MV-4-11 (cell line): ENCODE results near the gene AATK.

Experiments used
- DNase-seq: peaks from one replicate; lab custom pipeline; 2025; lab: John Stamatoyannopoulos, UW

The AATK gene

GRCh38 chr17:81196505-81197408, 30.7 kb upstream of the AATK start:
- DNase-seq = no peak

DNA sequence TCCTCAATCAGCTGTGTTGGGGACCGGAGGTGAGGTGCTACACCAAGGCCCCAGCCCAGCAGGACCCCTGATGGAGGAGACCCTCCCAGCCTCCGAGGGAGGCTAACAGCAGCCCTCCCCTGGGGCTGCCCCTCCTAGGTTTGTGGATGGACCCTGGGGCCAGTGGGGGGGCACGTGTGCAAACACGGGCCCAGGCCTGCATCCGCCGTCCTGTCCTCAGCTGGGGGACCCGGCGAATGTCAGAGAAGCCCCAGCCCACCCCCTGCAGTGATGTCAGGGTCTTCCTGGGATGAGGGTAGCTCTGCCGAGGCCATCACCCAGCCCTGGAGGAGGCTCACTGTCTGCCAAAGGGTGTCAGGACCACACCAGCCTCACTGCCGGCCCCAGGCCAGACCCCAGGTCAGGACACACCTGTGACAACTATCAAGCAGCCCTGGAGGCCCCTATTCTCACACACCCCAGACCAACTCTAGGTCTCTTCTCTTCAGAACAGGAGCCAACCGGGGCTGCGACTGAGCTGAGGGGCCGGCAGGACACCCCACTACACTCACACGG, 30.0 kb upstream of the AATK start:
- no peak for DNase-seq

GRCh38 chr17:81194941-81195901, 29.2 kb upstream of the AATK start:
- no peak for DNase-seq

DNA sequence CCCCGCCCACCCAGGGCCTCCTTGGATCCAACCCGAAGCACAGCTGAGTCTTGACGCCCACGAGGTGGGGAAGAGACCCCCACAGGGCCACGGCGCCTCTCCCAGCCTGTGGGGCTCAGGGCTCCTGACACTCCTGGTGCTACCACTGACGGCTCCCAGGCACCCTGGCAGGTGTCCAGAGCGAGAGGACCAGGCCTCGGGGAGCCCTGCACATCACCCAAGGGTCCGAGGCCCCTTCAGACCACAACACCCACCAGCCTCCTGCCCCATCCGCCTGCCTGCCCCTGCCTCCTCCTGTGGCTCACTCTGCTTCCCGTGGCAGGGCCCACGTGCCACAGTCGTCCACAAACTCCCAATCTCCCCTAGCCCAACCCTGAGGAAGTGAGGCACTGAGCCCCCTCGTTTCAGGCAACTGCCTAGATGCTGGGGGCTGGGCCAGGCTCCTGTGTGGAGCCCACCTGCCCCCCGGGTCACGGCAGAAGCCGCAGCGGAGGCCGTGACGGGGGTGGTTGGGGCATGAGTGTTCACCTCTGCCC, 28.3 kb upstream of the AATK start:
- DNase-seq = no peak

DNA sequence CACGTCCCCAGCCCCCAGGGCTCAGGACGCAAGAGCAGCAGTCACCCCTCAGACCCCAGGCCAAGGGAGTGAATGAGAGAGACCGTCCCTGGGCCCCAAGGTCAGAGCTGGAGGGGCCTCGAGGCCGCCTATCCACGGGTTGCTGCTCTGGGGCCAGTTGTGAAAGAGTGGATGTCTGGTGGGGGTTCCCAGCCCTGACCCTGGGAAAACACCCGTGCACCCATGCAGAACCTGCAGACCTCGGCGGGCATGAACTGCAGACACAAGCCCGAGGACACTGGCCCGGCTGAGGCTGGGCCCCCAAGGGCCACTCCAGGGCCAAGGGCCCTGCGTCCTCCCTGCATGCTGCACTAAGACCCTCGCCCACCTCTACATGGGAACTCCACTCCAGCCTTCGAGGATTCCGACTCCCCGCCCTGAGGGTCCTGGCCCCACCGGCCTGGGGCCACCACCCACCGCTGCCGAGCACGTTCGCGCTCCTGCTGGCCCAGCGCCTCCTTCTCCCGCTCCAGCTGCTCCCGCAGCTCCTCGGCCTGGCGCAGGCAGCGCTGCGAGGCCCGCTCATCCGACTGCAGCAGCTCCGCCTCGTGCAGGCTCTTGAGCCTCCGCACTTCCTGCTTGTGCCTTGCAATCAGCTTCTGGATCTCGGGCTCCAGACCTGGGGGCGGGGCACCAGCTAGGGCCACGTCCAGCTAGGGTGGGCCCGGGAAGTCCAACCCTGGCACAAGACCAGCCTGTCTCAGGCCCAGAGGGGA, 27.6 kb upstream of the AATK start:
- DNase-seq = no peak

DNA sequence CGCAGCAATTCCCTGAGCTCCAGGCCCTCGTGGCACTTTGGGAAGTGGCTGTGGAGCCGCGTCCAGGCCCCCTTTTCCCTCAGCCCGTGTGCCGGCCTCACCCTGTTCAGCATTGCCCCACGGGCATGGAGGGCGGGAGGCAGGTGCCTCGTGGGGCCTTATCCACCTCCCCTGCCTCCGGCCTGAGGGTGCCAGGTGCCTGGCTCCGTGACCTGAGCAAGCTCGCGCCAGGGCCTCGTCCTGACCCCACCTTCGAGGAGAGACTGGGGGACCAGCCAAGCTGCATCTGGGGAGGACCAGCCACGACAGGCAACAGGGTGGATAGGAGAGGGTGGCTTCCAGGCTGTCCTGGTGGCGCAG, 27.0 kb upstream of the AATK start:
- no peak for DNase-seq

DNA sequence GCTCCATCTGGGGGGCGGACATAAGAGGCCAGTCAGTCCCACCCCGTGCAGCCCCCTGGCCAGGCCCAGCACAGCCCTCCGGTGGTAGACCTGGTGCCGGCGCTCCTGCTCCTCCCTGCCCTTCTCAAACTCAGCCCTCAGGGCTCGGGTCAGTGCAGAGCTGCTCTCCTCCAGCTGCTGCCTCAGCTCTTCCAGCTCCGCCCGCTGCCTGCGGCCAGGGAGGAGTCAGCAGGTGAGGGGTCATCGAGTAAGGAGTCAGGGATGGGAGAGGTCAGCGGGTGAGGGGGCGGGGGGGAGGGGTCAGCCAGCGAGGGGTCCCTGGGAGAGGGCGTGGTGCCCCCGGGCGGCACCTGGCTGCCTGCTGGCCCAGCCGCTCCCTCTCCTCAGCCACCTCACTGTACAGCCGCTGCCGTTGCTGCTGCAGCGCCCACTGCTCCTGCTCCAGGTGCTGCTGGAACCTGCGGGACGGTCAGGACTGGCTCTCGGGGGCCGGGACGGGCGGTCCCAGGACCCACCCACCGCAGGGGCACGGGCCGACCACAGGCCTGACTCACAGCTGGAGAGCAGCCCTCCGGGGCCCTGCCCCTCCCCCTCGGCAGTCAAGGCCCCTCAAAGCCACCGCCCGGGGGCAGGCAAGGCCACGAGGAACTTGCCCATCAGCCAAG, 26.5 kb upstream of the AATK start:
- no peak for DNase-seq

GRCh38 chr17:81191646-81192045, 25.6 kb upstream of the AATK start:
- DNase-seq = no peak

DNA sequence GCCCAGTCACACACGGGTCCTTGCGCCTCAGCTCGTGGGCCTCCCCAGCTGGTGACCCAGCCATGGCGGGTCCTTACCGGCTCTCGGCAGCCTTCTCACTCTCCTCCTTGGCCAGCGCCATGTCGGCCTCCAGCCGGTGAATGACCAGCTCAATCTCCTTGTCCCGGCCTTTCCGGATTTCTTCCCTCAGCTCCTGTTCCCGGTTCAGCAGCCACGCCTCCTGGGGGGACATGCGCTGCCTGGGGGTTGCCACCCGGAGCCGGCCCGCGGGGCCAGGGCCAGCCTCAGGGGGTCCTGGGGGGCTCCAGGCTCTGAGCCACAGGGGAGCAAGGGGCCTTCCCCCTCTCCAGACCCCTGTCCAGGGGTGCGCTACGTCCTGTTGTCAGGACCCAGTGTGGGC, 25.1 kb upstream of the AATK start:
- no peak for DNase-seq

DNA sequence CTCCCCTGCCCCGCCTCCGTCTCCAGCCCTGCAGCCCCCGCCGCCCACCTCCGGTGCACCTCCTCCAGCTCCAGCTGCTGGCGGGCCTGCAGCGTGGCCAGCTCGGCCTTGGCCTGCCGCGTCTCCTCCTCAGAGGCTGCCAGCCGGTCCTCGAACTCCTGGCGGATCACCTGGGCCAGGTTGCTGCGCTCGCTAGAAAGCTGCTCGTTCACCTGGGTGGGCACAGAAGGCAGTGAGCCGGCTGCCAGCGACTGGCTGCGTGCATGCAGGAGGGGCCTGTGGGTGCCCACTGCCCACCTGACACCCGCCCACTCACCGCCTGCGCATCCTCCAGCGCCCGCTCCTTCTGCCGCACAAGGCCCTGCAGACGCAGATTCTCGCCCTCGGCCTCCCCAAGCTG, 24.6 kb upstream of the AATK start:
- no peak for DNase-seq

- no peak for DNase-seq
Observed at GRCh38 chr17:81189670-81190530, 23.9 kb upstream of the AATK start.

DNA sequence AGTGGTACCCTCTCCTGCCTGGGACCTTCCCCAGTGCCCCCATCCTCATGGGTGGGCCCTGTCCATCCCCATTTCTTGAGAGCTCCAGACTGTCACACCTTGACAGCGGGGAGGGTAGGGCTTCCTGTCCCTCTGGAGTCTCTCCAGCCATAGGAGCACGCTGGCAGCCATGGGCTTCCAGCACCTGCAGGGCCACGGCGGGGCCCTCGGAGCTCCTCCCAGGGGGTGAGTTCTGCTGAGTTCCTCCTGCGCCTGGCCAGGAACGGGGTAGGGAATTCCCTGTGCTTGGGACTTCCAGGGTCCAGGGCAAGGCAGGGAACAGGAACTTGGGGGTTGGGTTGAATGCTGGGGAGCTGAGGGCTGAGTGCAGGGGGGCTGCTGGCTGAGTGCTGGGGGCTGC, 23.0 kb upstream of the AATK start:
- no peak for DNase-seq

GRCh38 chr17:81188491-81188840, 22.4 kb upstream of the AATK start:
- no peak for DNase-seq

GRCh38 chr17:81187586-81188490, 21.8 kb upstream of the AATK start:
- DNase-seq = no peak

DNA sequence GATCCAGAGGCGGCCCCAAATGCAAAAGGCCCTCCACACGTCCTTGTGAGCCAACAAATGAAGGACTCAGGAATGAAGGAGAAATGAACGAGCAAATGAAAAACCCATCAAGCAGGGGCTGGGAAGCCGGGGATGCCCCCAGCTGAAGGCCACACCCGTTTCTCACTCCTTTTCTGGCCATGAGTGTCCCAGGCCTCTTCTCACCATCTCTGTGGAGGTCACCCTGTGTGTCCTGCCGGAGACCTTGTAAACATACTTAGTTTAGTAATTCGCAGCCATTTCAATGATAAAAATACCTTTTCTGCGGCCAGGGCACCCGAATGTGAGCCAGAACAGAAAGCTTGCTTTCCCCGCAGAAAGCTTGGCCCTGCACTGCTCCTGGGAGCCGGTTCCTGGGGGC, 21.1 kb upstream of the AATK start:
- no peak for DNase-seq

DNA sequence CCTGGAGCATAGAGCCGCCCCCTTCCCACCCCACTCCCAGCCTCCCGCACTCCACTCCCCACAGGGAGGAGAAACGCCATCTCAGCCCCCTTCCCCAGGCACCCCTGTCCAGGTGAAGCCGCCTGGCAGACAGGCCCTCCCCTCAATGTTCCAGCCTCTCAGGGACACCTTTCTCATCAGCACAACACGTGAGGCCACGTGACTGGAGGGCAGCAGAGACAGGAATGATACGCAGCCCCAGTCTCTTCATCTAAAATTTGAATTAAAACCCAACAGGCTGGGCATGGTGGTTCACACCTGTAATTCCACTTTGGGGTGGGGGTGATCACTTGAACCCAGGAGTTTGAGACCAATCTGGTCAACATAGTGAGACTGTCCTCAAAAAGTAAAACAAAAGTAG, 20.2 kb upstream of the AATK start:
- DNase-seq = no peak

DNA sequence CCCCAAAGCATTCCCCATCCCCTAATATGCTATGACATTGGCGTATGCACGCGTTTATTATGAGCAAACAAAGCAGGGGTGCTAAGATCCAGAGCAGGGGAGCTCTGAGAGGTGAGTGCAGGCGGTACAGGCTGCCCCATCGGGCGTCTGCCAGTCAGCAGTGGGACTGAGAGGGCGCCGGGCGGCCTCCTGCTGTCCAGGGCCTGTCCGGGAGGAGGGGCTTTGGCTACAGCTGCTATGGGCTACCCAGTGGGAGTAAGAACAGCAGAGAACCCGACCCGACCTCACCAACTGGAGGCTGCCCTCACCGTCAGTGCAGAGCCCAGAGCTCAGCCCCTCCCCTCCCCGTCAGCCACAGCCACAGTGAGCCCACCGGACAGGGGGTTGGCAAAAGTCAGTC, 18.5 kb upstream of the AATK start:
- no peak for DNase-seq

DNA sequence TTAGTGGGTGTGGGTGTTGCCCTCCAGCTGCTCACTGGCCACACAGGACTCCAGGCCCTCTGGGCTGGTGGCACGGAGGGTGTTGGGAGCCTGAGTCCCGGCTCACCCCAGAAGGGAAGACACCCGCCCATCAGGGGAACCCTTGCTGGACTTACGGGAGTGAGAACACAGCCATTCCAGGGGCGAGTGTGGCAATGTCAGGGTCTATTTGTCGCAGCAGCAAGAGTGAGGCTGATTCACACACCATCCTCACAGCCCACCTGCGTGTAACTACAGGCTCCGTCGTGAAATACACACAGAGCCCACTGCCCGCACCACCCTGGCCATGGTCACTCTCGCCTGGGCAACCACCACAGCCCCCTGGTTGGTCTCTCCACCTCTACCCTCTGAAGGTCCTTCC, 17.8 kb upstream of the AATK start:
- DNase-seq = no peak

GRCh38 chr17:81183316-81183715, 17.3 kb upstream of the AATK start:
- no peak for DNase-seq
